Measurements from ENCODE around the gene TCP11.
"Not testable (repeated sequence)": the region's sequence is repeated elsewhere in the genome, so short reads cannot be mapped to it uniquely, and the experiment has no call there.

TCP11 gene

DNA sequence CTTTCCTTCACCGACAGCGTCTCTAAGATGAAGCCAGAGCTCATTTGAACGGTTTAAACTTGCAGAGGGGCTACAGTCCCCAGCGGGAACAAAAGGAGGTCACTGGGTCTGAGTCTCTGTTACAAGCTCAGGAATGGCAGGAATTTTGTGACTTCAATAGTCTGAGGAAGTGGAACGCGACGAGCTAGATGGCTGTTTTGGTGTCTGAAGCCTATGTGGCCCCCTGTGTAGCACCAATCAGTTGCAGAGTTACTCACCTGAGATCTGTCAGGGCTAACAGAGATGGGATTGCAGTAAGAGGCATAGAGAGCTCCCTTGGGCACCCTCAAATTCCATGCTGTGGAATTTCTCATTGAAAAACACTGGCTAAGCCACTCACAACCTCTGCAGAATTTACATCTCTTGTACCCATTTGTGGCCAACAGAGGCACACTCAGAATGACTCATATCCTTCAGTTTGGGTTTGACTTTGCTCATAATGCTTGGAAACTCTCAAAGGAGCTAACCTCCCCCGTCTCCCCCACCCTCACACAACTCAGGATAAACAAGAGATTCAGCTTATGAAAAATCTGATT, 7.1 kb upstream of the TCP11 start:
- DNase-seq (ENCODE audit: extremely low spot score, insufficient read length, low read depth) (no peak), FAIRE-seq (no peak)

DNA sequence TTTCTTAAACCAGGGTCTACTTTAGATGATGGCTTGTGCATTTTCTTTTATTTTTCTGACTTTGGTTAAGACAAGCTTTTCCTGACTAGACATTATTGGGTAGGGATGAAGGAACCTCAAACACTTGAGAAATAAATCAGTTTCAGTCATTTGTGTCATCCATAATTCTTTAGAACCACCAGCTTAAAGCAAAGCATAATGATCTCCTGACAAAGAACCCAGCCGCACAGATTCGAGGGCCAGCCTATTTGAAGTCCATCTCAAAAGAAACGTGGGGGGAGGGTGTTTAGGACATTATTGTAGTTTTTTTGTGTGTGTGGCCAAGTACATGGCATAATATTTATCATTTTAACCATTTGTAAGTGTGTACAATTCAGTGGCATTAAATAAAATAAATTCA, 6.3 kb upstream of the TCP11 start:
- no peak for DNase-seq (ENCODE audit: extremely low spot score, insufficient read length, low read depth)
- no peak for FAIRE-seq

DNA sequence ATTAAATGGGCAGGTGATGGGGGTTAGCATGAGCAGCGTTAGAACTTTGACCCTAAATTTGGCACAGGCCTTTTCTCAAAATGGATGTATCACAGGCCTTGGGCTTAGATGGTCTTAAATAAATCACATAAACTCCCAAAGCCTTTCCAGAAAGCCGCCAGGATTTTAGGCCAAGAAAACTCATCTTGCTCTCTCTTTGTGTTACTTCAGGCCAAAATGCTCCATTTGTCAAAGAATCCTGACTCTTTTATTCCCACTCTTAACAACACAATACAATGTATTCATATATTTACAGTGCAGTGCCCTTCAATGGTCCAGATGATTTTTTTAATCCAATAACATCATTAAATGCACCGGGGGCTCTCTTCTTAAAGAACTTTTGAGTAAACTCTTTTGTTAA, 5.9 kb upstream of the TCP11 start:
- DNase-seq (ENCODE audit: extremely low spot score, insufficient read length, low read depth) (no peak), FAIRE-seq (no peak)

DNA sequence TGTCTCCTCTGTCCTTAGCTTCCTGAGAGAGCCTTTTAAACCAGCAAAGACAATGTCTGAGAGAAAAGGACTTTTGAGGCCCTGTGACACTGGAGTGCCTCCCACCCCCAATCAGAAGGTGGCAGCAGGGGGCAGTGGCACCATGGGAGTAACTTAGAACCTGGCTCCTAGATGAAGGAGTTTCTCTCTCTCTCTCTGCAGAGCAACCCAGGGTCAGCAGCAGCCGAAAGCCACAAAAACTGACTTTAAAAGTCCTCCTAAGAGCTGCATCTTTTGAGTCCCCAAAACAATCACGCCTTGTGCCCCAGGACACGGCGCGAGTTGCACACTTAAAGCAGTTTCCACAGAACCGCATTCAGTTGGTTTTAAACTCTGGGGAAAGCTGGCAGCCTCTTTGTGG, 5.3 kb upstream of the TCP11 start:
- peak; percentile 15 for FAIRE-seq

DNA sequence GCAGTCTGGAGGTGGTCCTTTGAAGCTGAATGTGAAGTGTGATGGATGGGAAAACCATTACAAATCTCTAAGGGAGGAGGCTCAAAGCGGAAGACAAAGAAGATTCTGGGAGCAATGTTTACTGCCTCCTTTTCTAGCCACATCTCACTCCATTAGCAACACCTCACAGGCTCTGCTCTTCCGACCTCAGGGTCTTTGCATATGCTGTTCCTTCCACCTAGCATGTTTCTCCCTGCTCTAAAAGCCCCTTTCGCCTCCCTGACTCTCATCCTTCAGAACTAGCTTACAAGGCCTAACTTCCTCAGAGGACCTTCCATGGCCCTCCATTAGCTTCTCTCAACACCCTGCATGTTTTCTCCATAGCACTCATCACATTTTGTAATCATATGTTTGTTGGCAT, 4.6 kb upstream of the TCP11 start:
- DNase-seq (ENCODE audit: extremely low spot score, insufficient read length, low read depth) (no peak), FAIRE-seq (no peak)

More for the DNA sequence above, 5.3 kb upstream of the TCP11 start:
- no peak for DNase-seq (ENCODE audit: extremely low spot score, insufficient read length, low read depth)

DNA sequence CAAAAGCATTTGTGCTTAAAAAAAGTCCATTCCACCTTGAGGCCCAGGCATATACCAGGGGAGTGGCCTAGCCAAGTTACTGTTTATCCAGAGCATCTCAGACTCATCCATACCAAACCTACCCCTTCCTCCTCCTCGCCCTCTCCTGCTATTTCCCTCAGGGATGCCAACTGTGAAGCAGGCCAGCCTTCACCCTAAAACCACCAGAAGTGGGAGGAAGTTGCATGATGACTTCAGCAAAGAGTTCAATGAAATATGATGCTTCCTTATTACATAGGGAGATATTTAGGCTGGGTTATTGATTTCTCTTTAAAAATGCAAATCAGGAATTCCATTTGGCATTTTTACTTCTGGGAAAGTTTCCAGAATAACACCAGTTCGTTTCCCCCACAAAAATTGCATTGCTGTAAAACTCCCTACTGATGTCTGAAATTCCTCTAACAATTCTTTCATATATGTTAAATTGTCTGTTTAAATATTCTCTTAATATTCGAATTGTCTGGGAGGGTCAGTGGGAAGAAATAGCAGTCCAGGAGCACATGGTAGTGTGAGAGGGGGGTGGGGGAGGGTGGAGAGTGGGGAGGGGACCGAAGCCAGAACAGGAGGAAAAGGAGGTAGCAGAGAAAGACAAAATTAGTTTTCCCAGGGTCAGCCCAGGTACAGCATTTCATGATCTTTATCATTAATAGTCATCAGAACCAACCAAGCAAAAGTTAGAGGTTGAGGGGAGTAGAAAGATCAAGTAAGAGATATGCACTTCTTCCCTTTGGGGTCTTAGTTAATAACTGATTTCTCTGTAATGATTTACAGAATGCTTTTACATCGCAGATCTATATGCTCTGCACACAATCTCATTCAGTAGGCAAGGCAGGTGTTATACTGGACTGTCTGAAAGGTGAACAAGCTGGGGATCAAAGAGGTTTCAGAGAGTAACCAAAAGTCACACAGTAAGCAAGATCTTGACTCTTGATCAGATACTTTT, 1.7 kb upstream of the TCP11 start:
- FAIRE-seq (no peak), DNase-seq (ENCODE audit: extremely low spot score, insufficient read length, low read depth) (no peak)

DNA sequence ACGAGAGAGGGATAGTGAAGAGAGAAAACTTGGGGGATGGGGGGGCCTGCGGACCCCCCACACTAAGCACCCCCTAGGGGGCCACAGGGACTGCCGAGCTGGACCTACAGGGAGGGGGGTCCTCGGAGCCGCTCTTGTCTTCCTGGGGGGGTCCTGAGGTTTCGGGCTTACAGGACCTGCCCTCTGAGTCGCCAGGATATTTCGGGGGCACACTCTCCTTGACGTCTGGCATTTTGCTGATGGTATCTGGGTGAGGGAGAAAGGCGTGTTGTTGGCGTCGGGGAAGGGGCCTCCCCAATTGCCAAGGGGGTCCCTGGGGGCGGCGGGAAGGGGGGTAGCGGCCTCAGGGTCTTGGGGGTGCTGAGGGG, 516 bp downstream of the TCP11 start:
- FAIRE-seq (no peak), DNase-seq (ENCODE audit: extremely low spot score, insufficient read length, low read depth) (no peak)

DNA sequence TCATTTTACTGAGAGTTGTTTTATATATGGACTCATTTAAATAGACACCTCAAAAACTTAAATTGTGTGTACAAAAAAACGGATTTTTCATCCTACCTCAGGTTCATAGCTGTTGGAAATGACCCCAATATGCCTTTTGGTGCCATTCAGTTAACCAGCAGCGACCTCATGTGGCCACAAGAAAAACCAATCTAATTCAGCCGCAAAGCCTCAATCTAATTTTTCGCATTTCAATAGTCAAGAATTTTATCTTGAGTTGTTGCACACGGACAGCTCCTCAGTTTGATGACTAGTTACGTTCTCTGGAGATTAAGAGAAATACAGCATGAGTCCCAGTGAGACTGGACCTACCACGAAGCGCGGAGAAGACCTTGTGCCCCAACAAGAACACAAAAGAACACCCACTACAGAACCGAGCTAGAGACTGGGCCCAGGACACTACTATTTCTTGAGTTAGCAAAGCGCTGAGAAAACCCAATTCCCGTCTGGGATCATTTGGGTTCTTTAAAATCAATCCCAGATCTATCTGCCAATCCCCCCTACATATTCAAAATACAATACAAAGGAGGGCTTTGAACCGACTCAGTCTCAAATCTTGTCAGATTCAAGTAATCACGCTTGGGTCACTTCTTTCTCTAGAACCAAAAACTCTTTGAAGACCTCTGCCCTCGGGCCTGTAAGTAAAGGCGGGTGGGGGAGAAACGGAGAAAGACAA, 1.1 kb downstream of the TCP11 start:
- no peak for DNase-seq (ENCODE audit: extremely low spot score, insufficient read length, low read depth)
- FAIRE-seq: peak; percentile 80

DNA sequence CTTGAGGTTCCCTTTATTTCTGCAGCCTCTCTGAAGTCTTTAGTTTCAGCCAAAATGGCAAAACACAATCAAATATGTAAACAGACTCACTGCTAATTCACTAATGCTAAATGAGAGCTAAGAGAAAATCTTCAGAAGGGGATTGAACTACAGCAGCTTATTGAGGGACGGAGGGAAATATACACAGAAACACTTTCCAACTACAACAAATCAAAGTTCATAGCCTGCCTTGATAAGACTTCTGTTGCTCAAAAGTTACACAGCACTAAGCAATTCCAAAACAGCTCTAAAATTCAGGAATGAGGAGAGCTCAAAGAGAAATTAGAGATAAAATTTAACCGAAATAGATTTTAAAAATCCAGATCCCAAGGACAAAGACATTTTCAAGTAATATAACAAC, 1.7 kb downstream of the TCP11 start:
- FAIRE-seq (no peak), DNase-seq (ENCODE audit: extremely low spot score, insufficient read length, low read depth) (no peak)

DNA sequence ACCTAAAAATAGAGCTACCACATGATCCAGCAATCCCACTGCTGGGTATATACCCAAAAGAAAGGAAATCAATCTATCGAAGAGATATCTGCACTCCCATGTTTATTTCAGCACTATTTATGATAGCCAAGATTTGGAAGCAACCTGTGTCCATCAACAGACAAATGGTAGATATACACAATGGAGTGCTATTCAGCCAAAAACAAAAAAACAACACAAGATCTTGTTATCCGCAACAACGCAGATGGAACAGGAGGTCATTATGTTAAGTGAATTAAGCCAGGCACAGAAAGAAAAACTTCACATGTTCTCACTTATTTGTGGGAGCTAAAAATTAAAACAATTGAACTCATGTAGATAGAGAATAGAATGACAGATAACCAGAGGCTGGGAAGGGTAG, 2.9 kb downstream of the TCP11 start:
- FAIRE-seq; DNase-seq (ENCODE audit: extremely low spot score, insufficient read length, low read depth): not testable (repeated sequence)

DNA sequence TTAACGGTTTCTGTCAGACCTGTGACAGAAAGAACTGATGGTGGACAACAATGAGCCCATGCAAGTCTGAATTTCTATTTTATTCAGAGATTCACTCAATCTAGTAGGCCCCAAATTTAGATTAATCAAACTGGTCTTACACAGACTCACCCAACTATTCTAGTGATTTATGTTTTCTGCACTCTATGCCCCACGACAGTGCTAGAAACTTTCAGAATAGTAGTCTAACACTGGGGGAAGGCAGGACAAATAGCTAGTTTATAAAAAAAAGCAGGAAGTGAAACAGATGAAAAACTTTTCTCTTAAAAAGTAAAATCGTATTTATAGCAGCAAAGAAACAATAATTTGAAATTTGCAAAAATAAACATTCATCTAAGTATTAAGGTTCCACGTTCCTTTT, 5.0 kb downstream of the TCP11 start:
- FAIRE-seq: no peak
- no peak for DNase-seq (ENCODE audit: extremely low spot score, insufficient read length, low read depth)

DNA sequence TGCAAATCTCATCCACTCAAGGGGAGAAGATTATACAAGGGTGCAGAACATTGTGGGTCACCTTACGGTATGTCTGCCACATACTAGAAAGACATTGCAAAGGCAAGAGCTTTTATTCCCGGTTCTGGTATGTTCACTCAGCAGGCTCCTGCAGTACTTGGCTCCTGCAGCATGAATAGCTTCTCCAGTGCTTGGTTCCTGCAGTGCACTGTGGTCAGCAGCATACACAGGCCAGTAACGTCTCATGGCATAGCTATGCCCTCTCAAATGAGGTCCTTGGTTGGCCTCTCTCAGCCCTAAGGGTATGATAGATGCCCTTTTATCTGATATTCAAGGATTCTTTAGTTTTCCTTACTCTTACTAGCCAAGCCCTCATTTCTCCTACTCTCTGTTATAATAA, 12.6 kb downstream of the TCP11 start:
- FAIRE-seq: no peak
- no peak for DNase-seq (ENCODE audit: extremely low spot score, insufficient read length, low read depth)

DNA sequence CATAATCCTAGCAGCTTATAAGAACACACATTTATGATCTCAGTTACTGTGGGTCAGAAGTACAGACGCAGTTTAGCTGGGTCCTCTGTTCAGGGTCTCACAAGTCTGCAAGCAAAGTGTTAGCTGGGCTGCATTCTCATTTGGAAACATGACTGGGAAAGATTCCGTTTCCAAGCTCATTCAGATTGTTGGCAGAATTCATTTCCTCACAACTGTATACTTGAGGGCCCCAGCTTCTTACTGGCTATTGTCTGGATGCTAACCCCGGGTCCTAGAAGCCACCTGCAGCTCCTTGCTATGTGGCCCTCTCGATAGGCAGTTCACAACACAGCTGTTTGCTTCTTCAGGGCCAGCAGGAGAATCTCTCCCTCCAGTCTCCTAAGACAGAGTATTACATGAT, 13.1 kb downstream of the TCP11 start:
- no peak for DNase-seq (ENCODE audit: extremely low spot score, insufficient read length, low read depth)
- FAIRE-seq: no peak

DNA sequence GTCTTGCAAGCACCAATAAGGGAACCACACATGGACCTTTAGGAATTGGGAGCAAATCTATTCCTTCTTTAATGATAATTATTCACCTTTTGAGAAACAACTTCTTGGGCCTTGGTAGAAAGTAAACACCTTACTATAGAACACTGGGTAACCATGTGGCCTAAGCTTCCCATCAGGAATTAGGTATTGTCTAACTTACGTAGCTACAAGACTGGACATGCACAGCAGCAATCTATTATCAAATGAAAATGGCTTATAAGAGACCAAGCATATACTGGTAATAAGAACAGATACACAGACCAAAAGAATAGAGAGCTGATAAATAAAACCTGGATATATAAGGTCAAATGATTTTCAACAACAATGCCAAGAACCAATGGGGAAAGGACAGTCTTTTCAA, 16.8 kb downstream of the TCP11 start:
- DNase-seq (ENCODE audit: extremely low spot score, insufficient read length, low read depth) (no peak), FAIRE-seq (no peak)

DNA sequence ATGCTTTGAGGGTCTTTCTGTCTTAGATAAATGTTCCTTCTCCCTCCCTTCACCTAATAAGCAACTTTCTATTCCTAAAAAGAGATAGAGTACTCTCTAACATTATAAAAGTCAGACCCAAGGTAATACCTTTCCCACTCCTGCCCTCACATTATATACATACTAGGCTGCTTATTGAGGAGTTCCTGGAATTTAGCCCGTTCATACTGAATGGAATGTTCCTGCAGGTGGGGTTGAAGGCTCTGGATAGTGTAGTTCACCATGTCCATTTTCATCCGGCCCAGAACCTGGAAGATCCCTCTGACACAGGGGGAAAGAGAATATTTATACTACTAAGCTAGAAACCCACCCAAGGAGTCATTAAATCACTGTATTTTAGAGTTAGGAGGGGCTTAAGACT, 20.4 kb downstream of the TCP11 start:
- DNase-seq (ENCODE audit: extremely low spot score, insufficient read length, low read depth) (no peak), FAIRE-seq (no peak)

DNA sequence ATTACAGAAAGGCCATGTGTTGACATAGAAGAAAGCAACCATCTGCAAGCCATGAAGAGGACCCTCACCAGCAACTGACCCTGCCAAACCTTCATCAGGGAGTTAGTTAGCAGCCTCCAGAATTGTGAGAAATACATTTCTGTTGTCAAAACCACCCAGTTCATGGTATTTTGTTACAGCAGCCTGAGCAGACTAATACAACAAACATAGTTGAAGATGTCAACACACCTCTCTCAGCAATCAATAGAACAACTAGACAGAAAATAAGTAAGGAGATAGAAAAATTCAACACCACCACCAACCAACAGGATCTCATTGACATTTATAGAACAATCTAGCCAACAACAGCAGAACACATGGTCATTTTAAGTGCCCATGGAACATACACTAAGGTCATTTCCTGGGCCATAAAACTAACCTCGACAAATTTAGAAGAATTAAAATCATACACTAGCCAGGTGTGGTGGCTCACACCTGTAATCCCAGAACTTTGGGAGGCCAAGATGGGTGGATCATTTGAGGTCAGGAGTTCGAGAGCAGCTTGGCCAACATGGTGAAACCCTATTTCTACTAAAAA, 32.7 kb downstream of the TCP11 start:
- FAIRE-seq (no peak), DNase-seq (ENCODE audit: extremely low spot score, insufficient read length, low read depth) (no peak)

DNA sequence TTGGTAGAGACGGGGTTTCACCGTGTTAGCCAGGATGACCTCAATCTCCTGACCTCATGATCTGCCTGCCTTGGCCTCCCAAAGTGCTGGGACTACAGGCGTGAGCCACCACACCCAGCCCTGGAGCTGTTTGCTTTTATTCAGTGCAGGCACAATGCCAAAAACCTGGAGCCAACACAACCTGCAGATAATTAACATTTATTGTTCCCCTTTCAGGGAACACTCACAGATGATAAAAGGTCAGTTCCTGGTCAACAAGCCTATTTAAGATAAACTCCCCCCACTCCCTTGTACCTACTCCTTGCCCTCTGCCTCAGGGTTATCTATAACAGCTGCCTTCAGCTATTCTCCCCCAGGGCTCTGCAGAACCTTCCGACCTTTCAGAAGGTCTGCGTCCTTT, 33.4 kb downstream of the TCP11 start:
- FAIRE-seq; DNase-seq (ENCODE audit: extremely low spot score, insufficient read length, low read depth): not testable (repeated sequence)

DNA sequence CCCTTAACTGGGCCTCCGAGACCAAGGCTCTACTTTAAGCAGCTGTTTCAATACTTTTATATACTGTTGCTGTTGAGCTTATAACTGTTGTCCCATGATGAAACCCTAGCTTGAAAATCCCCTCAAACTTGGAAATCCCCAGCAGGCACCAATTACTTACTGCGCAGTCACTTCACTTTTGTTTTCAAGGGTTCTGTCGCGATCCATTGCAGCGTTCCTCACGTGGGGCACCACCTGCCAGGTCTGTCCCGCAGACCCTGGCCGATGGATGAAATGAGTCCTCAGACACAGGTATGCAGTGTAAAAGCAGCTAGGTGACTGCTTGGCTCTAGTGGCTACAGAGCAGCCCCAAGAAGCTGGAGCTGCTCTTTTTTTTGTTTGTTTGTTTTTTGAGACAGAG, 33.9 kb downstream of the TCP11 start:
- FAIRE-seq: peak; percentile 58

DNA sequence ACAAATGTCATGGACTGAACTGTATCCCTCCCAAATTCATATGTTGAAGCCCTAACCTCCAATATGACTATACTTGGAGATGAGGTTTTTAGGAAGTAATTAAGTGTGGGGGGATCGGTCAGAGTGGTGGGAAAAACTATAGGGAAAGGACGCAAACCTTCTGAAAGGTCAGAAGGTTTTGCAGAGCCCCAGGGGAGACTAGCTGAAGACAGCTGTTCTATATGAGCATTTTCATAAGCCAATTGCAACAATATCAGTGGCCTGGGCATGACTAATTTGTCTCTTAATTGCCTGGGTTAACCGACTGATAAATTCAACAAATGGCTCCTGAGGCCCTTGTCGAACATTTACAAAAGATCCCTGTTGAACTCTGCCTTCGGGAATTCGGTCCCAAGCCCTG, 35.1 kb downstream of the TCP11 start:
- not testable (repeated sequence) for FAIRE-seq; DNase-seq (ENCODE audit: extremely low spot score, insufficient read length, low read depth)

More for the DNA sequence above, 33.9 kb downstream of the TCP11 start:
- DNase-seq (ENCODE audit: extremely low spot score, insufficient read length, low read depth): not testable (repeated sequence)

DNA sequence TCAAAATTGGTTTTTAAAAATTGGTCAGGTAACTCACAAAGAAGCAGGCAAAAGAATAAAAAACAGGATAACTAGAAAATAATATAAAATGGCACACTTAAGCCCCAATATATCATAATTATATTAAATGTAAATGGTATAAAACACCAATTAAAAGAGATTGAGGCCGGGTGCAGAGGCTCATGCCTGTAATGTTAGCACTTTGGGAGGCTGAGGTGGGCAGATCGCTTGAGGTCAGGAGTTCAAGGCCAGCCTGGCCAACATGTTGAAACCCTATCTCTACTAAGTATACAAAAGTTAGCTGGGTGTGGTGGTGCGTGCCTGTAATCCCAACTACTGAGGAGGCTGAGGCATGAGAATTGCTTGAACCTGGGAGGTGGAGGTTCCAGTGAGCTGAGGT, 36.1 kb downstream of the TCP11 start:
- FAIRE-seq (no peak), DNase-seq (ENCODE audit: extremely low spot score, insufficient read length, low read depth) (no peak)

DNA sequence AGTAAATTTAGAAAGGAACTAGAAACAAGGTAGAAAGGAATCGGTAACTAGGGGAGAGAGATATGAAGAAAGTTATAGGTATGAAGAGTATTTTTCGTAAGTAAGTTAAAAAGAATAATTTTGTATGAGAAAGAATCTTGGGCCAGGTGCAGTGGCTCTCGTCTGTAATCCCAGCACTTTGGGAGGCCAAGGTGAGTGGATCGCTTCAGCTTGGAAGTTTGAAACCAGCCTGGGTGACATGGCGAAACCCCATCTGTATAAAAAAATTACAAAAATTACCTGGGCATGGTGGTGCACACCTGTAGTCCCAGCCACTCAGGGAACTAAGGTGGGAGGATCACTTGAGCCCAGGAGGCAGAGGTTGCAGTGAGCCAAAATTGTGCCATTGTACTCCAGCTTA, 42.0 kb downstream of the TCP11 start:
- no peak for DNase-seq (ENCODE audit: extremely low spot score, insufficient read length, low read depth)
- FAIRE-seq: no peak

Data from GM18507 (cell line).